Colonic mucosa (tissue), 4 donors: Measurements from ENCODE around the gene PEG3. TPM values are rescaled to one million over a fixed set of nuclear protein-coding genes. Genes with fewer than 3 reads are reported as not detected.
"Not testable (repeated sequence)": the region's sequence is repeated elsewhere in the genome, so short reads cannot be mapped to it uniquely, and the experiment has no call there.

ENCODE experiments used
- DNase-seq: peaks from one replicate; pipeline ENCODE4 v3.0.0-alpha.2; 2020
- H3K27ac ChIP-seq: fragments of 200-600 bp; one replicate; pipeline ENCODE4 v1.8.0; 2021
- H3K27me3 ChIP-seq: fragments of 200-600 bp; one replicate; pipeline ENCODE4 v1.8.0; 2021
- H3K36me3 ChIP-seq: fragments of 200-600 bp; one replicate; pipeline ENCODE4 v1.8.0; 2021
- H3K4me1 ChIP-seq: fragments of 200-600 bp; one replicate; pipeline ENCODE4 v1.8.0; 2021; ENCODE audit warnings: mild to moderate bottlenecking
- H3K4me3 ChIP-seq: fragments of 200-600 bp; one replicate; pipeline ENCODE4 v1.8.0; 2021
- H3K9ac ChIP-seq, 2 donors: one replicate each; pipeline ENCODE4 v1.7.0; 2013; ENCODE audit warnings: control low read depth in 2 of 2, low read depth in 2 of 2, low read length in 2 of 2
- H3K9me3 ChIP-seq: fragments of 200-600 bp; one replicate; pipeline ENCODE4 v1.8.0; 2021
- intact Hi-C: fragments of 100-400 bp; cut with DNase I; formaldehyde crosslinking; loops from one replicate; pipeline ENCODE4 v1.14.1; 2022
- total RNA-seq, 2 donors: library from RNA; stranded (reverse); fragmentation: NEBNext Ultra II Directional in 1 of 2; extraction: Animal tissue kit (Norgen Biotek cat#: 25700) in 1 of 2; gene quantifications; one replicate each; pipeline ENCODE4 v1.2.1, GENCODE V29; 2021
- TF ChIP-seq, protein P1 (sequence below): fragments of 200-600 bp; IDR thresholded peaks from one replicate; pipeline ENCODE4 v1.8.0; 2022; ENCODE audit warnings: antibody characterized with exemption, mild to moderate bottlenecking
- donor health status: healthy.
- donor health status: DM: no; HTN: no; CAD: no.
- donor health status: DM: no; HTN: no; CAD: no.

PEG3 gene
- total RNA-seq, 2 donors from 2014 or later = 1.4 to 2.8 TPM

DNA sequence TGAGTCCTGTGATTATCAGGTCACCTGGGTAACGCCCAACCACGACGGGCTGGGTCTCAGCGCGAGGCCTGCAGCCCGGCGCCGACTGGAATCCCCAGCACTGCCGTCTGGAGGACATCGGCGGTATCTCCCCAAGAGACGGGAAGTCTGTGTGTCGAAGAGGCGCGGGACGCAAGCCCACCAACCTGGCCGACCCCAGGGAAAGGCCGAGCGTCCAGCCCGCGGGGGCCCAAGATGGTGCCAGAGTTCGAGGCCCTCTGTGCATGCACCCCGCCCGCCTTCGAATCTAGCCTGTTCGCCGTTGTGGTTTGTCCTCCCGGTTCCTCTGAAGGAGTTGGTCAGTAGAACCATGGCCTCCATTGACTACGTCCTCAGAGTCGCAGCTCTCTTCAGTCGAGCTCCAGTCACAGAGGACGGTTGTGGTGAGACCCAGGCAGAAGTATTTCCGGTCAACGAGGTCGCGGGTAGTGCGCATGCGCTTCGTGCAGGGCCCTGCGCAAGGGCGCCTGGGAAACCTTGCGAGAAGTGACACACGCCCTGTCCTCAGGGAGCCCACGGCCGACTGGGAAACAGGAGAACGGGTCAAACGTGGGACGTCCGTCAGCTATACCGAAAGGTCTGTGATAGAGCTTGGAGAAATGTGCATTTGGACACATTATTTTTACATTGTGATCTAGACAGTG, 24.1 kb upstream of the PEG3 start:
- H3K27me3 ChIP-seq = no peaks in the 10 kb centered on the region
- TF ChIP-seq, protein P1, sequence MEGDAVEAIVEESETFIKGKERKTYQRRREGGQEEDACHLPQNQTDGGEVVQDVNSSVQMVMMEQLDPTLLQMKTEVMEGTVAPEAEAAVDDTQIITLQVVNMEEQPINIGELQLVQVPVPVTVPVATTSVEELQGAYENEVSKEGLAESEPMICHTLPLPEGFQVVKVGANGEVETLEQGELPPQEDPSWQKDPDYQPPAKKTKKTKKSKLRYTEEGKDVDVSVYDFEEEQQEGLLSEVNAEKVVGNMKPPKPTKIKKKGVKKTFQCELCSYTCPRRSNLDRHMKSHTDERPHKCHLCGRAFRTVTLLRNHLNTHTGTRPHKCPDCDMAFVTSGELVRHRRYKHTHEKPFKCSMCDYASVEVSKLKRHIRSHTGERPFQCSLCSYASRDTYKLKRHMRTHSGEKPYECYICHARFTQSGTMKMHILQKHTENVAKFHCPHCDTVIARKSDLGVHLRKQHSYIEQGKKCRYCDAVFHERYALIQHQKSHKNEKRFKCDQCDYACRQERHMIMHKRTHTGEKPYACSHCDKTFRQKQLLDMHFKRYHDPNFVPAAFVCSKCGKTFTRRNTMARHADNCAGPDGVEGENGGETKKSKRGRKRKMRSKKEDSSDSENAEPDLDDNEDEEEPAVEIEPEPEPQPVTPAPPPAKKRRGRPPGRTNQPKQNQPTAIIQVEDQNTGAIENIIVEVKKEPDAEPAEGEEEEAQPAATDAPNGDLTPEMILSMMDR = no peak
- H3K4me3 ChIP-seq = no peak overlapping the region
- H3K9ac ChIP-seq = no peak overlapping the region
- no peaks in the 10 kb centered on the region for H3K4me1 ChIP-seq
- no peak for DNase-seq
- H3K27ac ChIP-seq = no peak overlapping the region
- no peaks in the 10 kb centered on the region for H3K36me3 ChIP-seq
- intact Hi-C loops = no loop called here
- H3K9me3 ChIP-seq = no peaks in the 10 kb centered on the region

DNA sequence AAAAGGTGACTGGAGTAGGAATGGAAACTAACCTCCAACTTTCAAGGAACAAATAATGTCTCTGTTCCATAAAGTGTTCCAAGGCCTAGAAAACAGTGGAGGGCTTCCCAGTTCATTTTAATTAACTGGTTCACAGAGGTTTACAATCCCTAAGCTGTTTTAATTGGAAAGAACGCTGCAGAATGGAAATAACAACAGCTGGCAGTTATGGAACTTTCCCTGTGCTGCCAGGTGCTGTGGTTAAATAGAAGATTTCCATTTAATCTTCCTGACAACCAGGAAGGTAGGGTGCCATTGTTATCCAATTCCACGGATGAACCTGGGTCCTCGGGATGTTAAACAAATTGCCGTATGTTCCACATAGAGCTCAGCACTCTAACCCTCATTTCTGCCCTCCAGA, 22.2 kb upstream of the PEG3 start:
- no peak overlapping the region for H3K27ac ChIP-seq
- no peaks in the 10 kb centered on the region for H3K27me3 ChIP-seq
- H3K9me3 ChIP-seq = no peaks in the 10 kb centered on the region
- no peak overlapping the region for H3K9ac ChIP-seq
- no peak for DNase-seq
- no peak overlapping the region for H3K4me3 ChIP-seq
- intact Hi-C loops = no loop called here
- H3K36me3 ChIP-seq = no peaks in the 10 kb centered on the region
- TF ChIP-seq, protein P1 = no peak
- H3K4me1 ChIP-seq = no peaks in the 10 kb centered on the region

DNA sequence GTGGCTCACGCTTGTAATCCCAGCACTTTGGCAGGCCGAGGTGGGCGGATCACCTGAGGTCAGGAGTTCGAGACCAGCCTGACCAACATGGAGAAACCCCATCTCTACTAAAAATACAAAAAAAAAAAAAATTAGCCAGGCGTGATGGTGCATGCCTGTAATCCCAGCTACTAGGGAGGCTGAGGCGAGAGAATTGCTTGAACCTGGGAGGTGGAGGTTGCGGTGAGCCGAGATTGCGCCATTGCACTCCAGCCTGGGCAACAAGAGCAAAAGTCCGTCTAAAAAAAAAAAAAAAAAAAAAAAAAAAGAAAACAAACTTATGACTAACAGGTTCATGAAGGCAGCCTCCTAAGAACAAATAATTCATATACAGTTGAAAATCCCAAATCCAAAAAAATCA, 19.9 kb upstream of the PEG3 start:
- H3K4me1 ChIP-seq, H3K9me3 ChIP-seq, H3K4me3 ChIP-seq, intact Hi-C loops, H3K27ac ChIP-seq, H3K27me3 ChIP-seq, H3K9ac ChIP-seq, H3K36me3 ChIP-seq, DNase-seq: not testable (repeated sequence)

GRCh38 chr19:56858026-56858425, 17.5 kb upstream of the PEG3 start:
- intact Hi-C loops = no loop called here
- no peaks in the 10 kb centered on the region for H3K9me3 ChIP-seq
- no peak overlapping the region for H3K4me3 ChIP-seq
- TF ChIP-seq, protein P1 = no peak
- H3K4me1 ChIP-seq = no peaks in the 10 kb centered on the region
- H3K36me3 ChIP-seq = no peaks in the 10 kb centered on the region
- no peak for DNase-seq
- H3K27ac ChIP-seq = no peak overlapping the region
- no peak overlapping the region for H3K9ac ChIP-seq
- H3K27me3 ChIP-seq = no peaks in the 10 kb centered on the region

DNA sequence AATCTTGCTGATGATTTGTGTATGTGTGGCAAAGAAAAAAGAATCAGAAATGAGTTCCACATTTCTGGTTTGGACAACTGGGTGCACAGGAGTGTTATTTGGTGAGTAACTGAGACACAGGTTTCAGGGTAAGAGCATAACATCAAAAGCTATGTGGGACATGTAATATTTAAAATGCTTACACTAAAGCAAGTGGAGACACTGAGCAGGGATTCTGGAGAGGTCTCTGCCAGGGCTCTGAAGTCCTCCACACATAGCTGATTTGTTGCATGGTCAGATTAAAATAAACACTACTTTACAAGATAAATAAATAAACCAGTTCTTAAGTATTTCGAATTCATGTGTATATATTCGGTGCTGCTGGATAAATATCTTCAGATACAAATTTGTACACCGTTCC, 16.3 kb upstream of the PEG3 start:
- TF ChIP-seq, protein P1 = no peak

GRCh38 chr19:56852361-56852760, 11.8 kb upstream of the PEG3 start:
- not testable (repeated sequence) for H3K9me3 ChIP-seq

More for the DNA sequence above, 16.3 kb upstream of the PEG3 start:
- Histone ChIP-seq H3K4me3 (no peak overlapping the region), H3K4me1 (no peaks in the 10 kb centered on the region), H3K9ac (no peak overlapping the region), H3K27ac (no peak overlapping the region), H3K27me3 (no peaks in the 10 kb centered on the region), H3K36me3 (no peaks in the 10 kb centered on the region), H3K9me3 (no peaks in the 10 kb centered on the region)
- no peak for DNase-seq
- intact Hi-C loops = no loop called here

More at GRCh38 chr19:56852361-56852760, 11.8 kb upstream of the PEG3 start:
- H3K36me3 ChIP-seq, H3K4me1 ChIP-seq, intact Hi-C loops, H3K27ac ChIP-seq, H3K27me3 ChIP-seq, H3K4me3 ChIP-seq, H3K9ac ChIP-seq, DNase-seq: not testable (repeated sequence)
